ENCODE results near the gene CMSS1.

GRCh38 chr3:100027321-100027720 is 209.7 kb downstream of the CMSS1 start:
- TF ChIP-seq ZNF274 (IDR thresholded peaks at IDR 0.05; ENCODE audit: low read depth, low read length) = no peak
- TF ChIP-seq YY1 (IDR thresholded peaks at IDR 0.05; ENCODE audit: insufficient read depth, insufficient read length) = no peak
